ENCODE measurements around the gene MTAP. TPM values are rescaled to one million over a fixed set of nuclear protein-coding genes. Genes with fewer than 3 reads are reported as not detected.

Gene MTAP
- total RNA-seq, 4 donors from 2014 or later, result 13.3 to 40.3 (median 27.3) TPM

DNA sequence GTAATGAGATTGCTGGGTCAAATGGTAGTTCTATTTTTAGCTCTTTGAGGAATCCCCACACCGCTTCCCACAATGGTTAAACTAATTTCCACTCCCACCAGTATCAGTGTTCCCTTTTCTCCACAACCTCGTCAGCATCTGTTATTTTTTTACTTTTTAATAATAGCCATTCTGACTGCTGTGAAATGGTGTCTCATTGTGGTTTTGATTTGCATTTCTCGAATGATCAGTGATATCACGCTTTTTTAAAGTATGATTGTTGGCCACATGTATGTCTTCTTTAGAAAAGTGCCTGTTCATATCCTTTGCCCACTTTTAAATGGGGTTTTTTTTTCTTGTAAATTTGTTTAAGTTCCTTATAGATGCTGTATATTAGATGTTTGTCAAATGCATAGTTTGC lies 73.5 kb downstream of the MTAP start:
- TF ChIP-seq CTCF (IDR thresholded peaks at IDR 0.05) (no peak), POLR2A (IDR thresholded peaks at IDR 0.05) (no peak)
- DNase-seq, result no peak
- Histone ChIP-seq H3K36me3 (no peaks in the 10 kb centered on the region), H3K4me1 (no peaks in the 10 kb centered on the region), H3K4me3 (no peak overlapping the region), H3K27me3 (no peaks in the 10 kb centered on the region), H3K9me3 (peaks cover 0 to 3% (median 0%) of the 10 kb centered on the region in 4 donors), H3K27ac (no peak overlapping the region)

DNA sequence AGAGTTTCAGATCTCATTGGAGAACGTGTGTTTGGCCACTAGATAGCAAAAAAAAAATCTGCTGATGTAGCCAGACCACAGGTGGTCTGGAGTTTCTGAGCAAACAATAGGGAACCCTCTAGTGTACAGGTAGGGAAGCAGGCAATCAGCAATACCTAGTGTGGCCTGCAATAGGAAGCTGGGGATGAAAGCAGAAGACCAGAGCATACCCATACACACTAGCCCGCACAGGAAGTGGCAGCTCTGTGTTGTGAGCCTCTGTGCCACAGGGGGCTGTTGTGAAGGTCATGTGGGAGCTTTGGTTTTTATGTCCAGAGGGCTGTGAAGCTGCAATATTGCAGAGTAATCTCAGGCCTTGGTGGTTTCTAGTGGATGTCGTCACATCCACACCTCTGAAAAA lies 81.2 kb downstream of the MTAP start:
- no peak for DNase-seq
- H3K9me3 ChIP-seq, result peaks cover 0 to 5% (median 2%) of the 10 kb centered on the region in 4 donors
- no peak overlapping the region for H3K4me3 ChIP-seq
- no peaks in the 10 kb centered on the region for H3K36me3 ChIP-seq
- TF ChIP-seq CTCF (IDR thresholded peaks at IDR 0.05), result no peak
- no peak for TF ChIP-seq POLR2A (IDR thresholded peaks at IDR 0.05)
- H3K27ac ChIP-seq, result no peak overlapping the region
- H3K4me1 ChIP-seq, result no peaks in the 10 kb centered on the region
- no peaks in the 10 kb centered on the region for H3K27me3 ChIP-seq

DNA sequence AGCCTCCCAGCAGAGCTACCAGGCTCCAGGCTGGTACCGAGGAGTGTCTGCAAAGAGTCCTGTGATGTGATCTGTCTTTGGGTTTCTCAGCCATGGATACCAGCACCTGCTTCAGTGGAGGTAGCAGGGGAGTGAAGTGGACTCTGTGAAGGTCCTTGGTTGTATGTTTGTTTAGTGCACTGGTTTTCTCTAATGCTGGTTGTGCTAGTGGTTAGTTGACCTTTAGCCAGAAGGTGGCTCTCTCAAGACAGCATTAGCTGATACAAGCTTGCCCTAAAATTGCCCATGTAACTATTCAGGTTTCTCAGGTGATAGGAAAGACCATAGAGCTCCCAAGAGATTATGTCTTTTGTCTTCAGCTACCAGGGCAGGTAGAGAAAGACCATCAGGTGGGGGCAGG lies 87.2 kb downstream of the MTAP start:
- Histone ChIP-seq H3K27ac (no peak overlapping the region), H3K4me1 (no peaks in the 10 kb centered on the region), H3K36me3 (no peaks in the 10 kb centered on the region), H3K9me3 (peaks cover 0 to 3% (median 0%) of the 10 kb centered on the region in 4 donors), H3K27me3 (no peaks in the 10 kb centered on the region), H3K4me3 (no peak overlapping the region)
- DNase-seq, result no peak
- peak in 1 of 6 experiments; percentile 14 for TF ChIP-seq CTCF (IDR thresholded peaks at IDR 0.05)
- no peak for TF ChIP-seq POLR2A (IDR thresholded peaks at IDR 0.05)

- H3K27ac ChIP-seq, result no peak overlapping the region
- no peak for TF ChIP-seq POLR2A (IDR thresholded peaks at IDR 0.05)
- no peak for TF ChIP-seq CTCF (IDR thresholded peaks at IDR 0.05)
- peaks cover 0 to 3% (median 0%) of the 10 kb centered on the region in 4 donors for H3K9me3 ChIP-seq
- DNase-seq, result no peak
- H3K27me3 ChIP-seq, result no peaks in the 10 kb centered on the region
- H3K36me3 ChIP-seq, result no peaks in the 10 kb centered on the region
- no peaks in the 10 kb centered on the region for H3K4me1 ChIP-seq
- H3K4me3 ChIP-seq, result no peak overlapping the region
Observed at GRCh38 chr9:21890696-21891095, 88.3 kb downstream of the MTAP start.

DNA sequence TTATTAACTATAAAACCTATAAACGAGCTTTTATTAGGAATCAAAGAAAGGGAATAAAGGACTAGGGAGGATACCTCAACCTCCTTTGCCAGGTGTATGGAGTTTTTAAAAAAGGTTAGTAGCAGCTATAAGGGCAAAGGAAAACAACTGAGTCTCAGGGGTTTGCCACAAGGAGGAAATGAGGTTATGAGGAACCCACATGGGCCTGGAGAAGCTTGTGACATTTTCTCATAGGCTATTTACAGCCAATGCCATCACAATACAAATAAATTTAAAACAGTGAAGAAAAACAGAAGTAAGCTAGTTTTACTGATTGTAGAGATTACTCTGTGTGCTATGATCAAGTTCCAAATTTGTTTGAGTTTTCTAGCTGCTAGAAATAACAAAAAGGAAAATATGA lies 99.1 kb downstream of the MTAP start:
- H3K9me3 ChIP-seq, result peaks cover 0 to 14% (median 0%) of the 10 kb centered on the region in 4 donors
- TF ChIP-seq POLR2A (IDR thresholded peaks at IDR 0.05), result no peak
- TF ChIP-seq CTCF (IDR thresholded peaks at IDR 0.05), result no peak

DNA sequence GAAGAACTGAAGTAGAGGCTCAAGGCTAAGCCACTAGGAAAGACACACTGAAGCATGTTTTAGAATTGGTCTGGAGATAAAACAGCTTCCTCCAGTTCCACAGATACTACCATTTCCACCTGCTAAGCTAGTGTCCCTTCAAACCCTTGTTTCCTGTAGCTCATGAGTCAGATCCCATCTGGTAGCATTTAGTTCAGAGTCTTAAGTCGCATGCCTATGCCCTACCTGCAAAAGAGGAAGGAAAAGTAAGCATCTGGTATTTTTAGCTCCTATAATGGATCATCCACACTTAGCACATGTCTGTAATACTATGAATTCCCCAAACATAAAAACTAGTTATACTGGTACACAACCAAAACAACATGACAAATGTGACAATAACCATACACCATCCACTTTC lies 99.7 kb downstream of the MTAP start:
- no peaks in the 10 kb centered on the region for H3K4me1 ChIP-seq
- H3K27ac ChIP-seq, result no peak overlapping the region
- H3K27me3 ChIP-seq, result no peaks in the 10 kb centered on the region
- H3K4me3 ChIP-seq, result no peak overlapping the region
- H3K36me3 ChIP-seq, result no peaks in the 10 kb centered on the region
- DNase-seq, result no peak
- TF ChIP-seq CTCF (IDR thresholded peaks at IDR 0.05) (no peak), POLR2A (IDR thresholded peaks at IDR 0.05) (no peak)
- peaks cover 0 to 14% (median 0%) of the 10 kb centered on the region in 4 donors for H3K9me3 ChIP-seq

More for the DNA sequence above, 99.1 kb downstream of the MTAP start:
- Histone ChIP-seq H3K36me3 (no peaks in the 10 kb centered on the region), H3K27me3 (no peaks in the 10 kb centered on the region), H3K27ac (no peak overlapping the region), H3K4me1 (no peaks in the 10 kb centered on the region), H3K4me3 (no peak overlapping the region)
- DNase-seq, result no peak
